Activated B cell treated with CpG ODN at 0.5 μM for 24 hours (primary cell): ENCODE measurements around the gene AARS2. TPM values are rescaled to one million over a fixed set of nuclear protein-coding genes. Genes with fewer than 3 reads are reported as not detected.

Experiments
- ATAC-seq: fragments of 200-7000 bp; cut with Tn5 transposase; one replicate; pipeline ENCODE4 v1.10.0; 2021; ENCODE audit warnings: low read depth, mild to moderate bottlenecking, moderate library complexity
- CTCF ChIA-PET: fragments of 350-600 bp; sonication (Branson Sonifier 250); formaldehyde crosslinking; loops from one replicate; lab custom pipeline; 2021; ENCODE audit warnings: antibody characterized with exemption; lab: Charles Lee
- POLR2A ChIA-PET: fragments of 350-600 bp; sonication (Branson Sonifier 250); formaldehyde crosslinking; loops from one replicate; lab custom pipeline; 2021; ENCODE audit warnings: antibody characterized with exemption; lab: Charles Lee
- DNase-seq: peaks from one replicate; pipeline ENCODE4 v3.0.0; 2022
- H3K27ac Mint-ChIP-seq: one replicate; pipeline ENCODE4 v1.8.0; 2020; ENCODE audit warnings: mixed read lengths
- H3K27me3 Mint-ChIP-seq: one replicate; pipeline ENCODE4 v1.8.0; 2021; ENCODE audit warnings: mixed read lengths
- H3K36me3 Mint-ChIP-seq: one replicate; pipeline ENCODE4 v1.8.0; 2021; ENCODE audit warnings: low read depth, mixed read lengths
- H3K4me1 Mint-ChIP-seq: one replicate; pipeline ENCODE4 v1.8.0; 2021; ENCODE audit warnings: mixed read lengths
- H3K4me3 Mint-ChIP-seq: one replicate; pipeline ENCODE4 v1.8.0; 2020; ENCODE audit warnings: mild to moderate bottlenecking, mixed read lengths
- H3K9me3 Mint-ChIP-seq: one replicate; pipeline ENCODE4 v1.8.0; 2020; ENCODE audit warnings: mixed read lengths
- CTCF ChIP-seq: fragments of 200-600 bp; IDR thresholded peaks from one replicate; pipeline ENCODE4 v1.8.0; 2022; ENCODE audit warnings: antibody characterized with exemption, mild to moderate bottlenecking
- intact Hi-C: fragments of 100-400 bp; cut with micrococcal nuclease; formaldehyde crosslinking; loops from one replicate; pipeline ENCODE4 v1.15.1; 2024
- total RNA-seq: library from RNA; stranded (reverse); gene quantifications from 2 replicates; pipeline ENCODE4 v1.2.3, GENCODE V29; 2022

AARS2 gene
- total RNA-seq, 1 donor from 2014 or later = 22.4 TPM

GRCh38 chr6:44302856-44303255 lies 10.3 kb downstream of the AARS2 start:
- Mint-ChIP-seq H3K4me3 (no peak overlapping the region), H3K4me1 (peaks cover under 1% of the 10 kb centered on the region), H3K27ac (no peak overlapping the region), H3K27me3 (no peaks in the 10 kb centered on the region), H3K9me3 (no peaks in the 10 kb centered on the region), H3K36me3 (peaks cover 75% of the 10 kb centered on the region)
- ChIA-PET POLR2A (no interaction called here), CTCF (interaction anchor here (1.1 to 5.7 kb wide), 3 partner anchors 34 to 131 kb away, joined by 3 to 81 read pairs (median 4); partner anchors contain the start of gene TMEM151B)
- ATAC-seq (no peak), DNase-seq (no peak)
- intact Hi-C loops = no loop called here
- TF ChIP-seq CTCF = no peak

- CTCF ChIA-PET = interaction anchor here (1.1 to 5.7 kb wide), 3 partner anchors 33 to 42 kb away, joined by 3 to 81 read pairs (median 4); partner anchors contain the start of gene TMEM151B
- H3K9me3 Mint-ChIP-seq = no peaks in the 10 kb centered on the region
These were observed 11.2 kb downstream of the AARS2 start for GRCh38 chr6:44301782-44302564.

GRCh38 chr6:44301106-44301505 lies 12.0 kb downstream of the AARS2 start:
- intact Hi-C loops = no loop called here
- CTCF ChIA-PET = interaction anchor here (0.7 to 1.1 kb wide), 2 partner anchors 33 to 34 kb away, joined by 3 to 4 read pairs; no protein-coding TSS in a partner anchor
- Mint-ChIP-seq H3K4me1 (peaks cover 12% of the 10 kb centered on the region), H3K27me3 (peaks cover 9% of the 10 kb centered on the region), H3K27ac (no peak overlapping the region), H3K36me3 (peaks cover 60% of the 10 kb centered on the region), H3K9me3 (no peaks in the 10 kb centered on the region), H3K4me3 (no peak overlapping the region)
- no peak for ATAC-seq
- no peak for DNase-seq
- TF ChIP-seq CTCF = no peak
- POLR2A ChIA-PET = no interaction called here

More at GRCh38 chr6:44301782-44302564, 11.2 kb downstream of the AARS2 start:
- no peak for TF ChIP-seq CTCF
- intact Hi-C loops = no loop called here
- Mint-ChIP-seq H3K27me3 (peaks cover under 1% of the 10 kb centered on the region), H3K4me3 (no peak overlapping the region), H3K36me3 (peaks cover 66% of the 10 kb centered on the region), H3K27ac (no peak overlapping the region), H3K4me1 (peaks cover 6% of the 10 kb centered on the region)
- no peak for ATAC-seq
- no peak for DNase-seq
- POLR2A ChIA-PET = interaction anchor here (0.6 to 0.7 kb wide), 2 partner anchors 51 to 125 kb away, joined by 3 to 4 read pairs; no protein-coding TSS in a partner anchor

- H3K27ac Mint-ChIP-seq = no peak overlapping the region
These were observed 12.8 kb downstream of the AARS2 start for GRCh38 chr6:44300292-44300823.

More at GRCh38 chr6:44300292-44300823, 12.8 kb downstream of the AARS2 start:
- H3K27me3 Mint-ChIP-seq = peaks cover 14% of the 10 kb centered on the region
- ChIA-PET CTCF (interaction anchor here (0.7 to 1.7 kb wide), 2 partner anchors 32 kb away, joined by 4 to 6 read pairs; no protein-coding TSS in a partner anchor), POLR2A (no interaction called here)
- DNase-seq = no peak
- H3K4me3 Mint-ChIP-seq = no peak overlapping the region
- TF ChIP-seq CTCF = no peak
- intact Hi-C loops = no loop called here
- peaks cover 52% of the 10 kb centered on the region for H3K36me3 Mint-ChIP-seq
- peaks cover 13% of the 10 kb centered on the region for H3K4me1 Mint-ChIP-seq
- H3K9me3 Mint-ChIP-seq = no peaks in the 10 kb centered on the region
- no peak for ATAC-seq
